GM21423 (cell line): ENCODE measurements around the gene CYP26A1.

Source experiments
- ATAC-seq: cut with Tn5 transposase; IDR thresholded peaks from one replicate; pipeline ENCODE4 v1.9.1; 2021; ENCODE audit warnings: mild to moderate bottlenecking, moderate library complexity; ENCODE audit not compliant: unreplicated experiment

The CYP26A1 gene, protein sequence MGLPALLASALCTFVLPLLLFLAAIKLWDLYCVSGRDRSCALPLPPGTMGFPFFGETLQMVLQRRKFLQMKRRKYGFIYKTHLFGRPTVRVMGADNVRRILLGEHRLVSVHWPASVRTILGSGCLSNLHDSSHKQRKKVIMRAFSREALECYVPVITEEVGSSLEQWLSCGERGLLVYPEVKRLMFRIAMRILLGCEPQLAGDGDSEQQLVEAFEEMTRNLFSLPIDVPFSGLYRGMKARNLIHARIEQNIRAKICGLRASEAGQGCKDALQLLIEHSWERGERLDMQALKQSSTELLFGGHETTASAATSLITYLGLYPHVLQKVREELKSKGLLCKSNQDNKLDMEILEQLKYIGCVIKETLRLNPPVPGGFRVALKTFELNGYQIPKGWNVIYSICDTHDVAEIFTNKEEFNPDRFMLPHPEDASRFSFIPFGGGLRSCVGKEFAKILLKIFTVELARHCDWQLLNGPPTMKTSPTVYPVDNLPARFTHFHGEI

DNA sequence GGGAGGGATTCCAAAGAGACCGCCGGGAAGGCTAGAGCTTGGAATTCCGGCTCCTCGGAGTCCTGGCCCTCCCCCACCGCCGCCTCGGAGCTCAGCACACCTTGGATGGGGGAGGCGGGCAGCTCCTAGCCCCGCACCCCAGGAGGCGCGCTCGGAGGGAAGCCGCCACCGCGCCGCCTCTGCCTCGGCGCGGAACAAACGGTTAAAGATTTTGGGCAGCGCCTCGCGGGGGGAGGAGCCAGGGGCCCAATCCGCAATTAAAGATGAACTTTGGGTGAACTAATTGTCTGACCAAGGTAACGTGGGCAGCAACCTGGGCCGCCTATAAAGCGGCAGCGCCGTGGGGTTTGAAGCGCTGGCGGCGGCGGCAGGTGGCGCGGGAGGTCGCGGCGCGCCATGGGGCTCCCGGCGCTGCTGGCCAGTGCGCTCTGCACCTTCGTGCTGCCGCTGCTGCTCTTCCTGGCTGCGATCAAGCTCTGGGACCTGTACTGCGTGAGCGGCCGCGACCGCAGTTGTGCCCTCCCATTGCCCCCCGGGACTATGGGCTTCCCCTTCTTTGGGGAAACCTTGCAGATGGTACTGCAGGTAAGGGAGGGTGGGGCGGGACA is at the start of gene CYP26A1:
TSS of gene CYP26A1 (plus strand) at position 355 of the 608 bp plus-strand sequence. CDS start at position 397, 42 bp downstream.
- no peak for ATAC-seq

DNA sequence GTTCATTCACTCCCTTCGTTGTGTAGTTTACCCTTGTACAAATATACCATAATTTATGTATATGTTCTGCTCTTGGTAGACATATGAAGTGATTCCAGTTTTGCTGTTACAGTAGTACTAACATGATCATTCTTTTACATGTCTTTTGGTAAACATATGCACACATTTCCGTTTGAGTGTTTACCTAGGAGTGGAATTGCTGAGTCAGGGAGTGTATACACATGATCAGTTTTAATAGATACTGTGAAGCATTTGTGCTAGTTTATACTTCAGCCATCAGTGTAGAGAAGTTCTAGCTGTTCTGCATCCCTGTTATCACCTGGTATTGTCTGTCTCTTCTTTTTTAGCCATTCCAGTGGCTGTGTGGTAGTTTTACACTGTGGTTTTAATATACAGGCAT is 47.6 kb upstream of the CYP26A1 start:
- ATAC-seq, result no peak

DNA sequence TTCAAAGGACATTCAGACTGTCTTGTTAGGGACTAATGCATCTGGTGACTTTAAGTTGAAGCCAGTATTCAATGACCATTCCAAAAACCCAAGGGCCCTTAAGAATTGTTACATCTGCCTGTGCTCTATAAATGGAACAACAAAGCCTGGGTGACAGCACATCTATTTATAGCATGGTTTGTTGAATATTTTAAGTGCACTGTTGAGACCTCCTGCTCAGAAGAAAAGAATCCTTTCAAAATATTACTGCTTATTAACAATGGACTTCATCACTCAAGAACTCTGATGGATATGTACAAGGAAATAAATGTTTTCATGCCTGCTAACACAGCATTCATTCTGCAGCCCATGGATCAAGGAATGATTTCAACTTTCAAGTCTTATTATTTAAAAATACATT is 46.2 kb upstream of the CYP26A1 start:
- no peak for ATAC-seq

DNA sequence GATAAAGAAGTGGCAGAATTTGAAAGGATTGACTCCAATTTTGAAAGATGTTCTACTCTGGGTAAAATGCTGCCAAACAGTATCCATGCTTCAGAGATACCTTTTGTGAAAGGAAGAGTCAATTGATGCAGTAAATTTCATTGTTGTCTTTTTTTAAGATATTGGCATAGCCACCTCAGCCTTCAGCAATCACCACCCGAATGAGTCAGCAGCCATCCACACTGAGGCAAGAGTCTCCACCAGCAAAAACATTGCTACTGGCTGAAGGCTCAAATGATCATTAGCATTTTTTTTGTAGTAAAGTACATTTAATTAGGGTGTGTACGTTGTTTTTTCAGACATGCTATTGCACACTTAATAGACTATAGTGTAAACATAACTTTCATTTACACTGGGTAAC is 44.8 kb upstream of the CYP26A1 start:
- ATAC-seq, result no peak

DNA sequence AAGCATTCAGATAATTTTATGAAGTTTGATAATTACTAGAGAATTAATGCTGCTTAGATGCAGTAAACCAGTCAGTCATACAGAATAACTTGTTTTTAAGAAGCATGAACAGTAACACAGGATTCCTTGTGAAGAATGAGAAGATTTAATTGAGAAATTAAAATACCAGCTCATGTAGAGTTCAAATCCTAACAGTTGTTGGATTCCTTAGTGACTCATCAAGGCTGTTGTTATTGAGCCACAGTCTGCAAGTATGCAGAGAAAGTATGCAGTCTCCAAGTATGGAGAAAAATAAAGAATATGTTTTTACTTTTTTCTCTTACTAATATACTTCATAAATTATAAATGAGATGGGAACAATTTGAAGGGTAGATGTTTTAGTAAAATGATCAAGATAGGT is 43.3 kb upstream of the CYP26A1 start:
- no peak for ATAC-seq

DNA sequence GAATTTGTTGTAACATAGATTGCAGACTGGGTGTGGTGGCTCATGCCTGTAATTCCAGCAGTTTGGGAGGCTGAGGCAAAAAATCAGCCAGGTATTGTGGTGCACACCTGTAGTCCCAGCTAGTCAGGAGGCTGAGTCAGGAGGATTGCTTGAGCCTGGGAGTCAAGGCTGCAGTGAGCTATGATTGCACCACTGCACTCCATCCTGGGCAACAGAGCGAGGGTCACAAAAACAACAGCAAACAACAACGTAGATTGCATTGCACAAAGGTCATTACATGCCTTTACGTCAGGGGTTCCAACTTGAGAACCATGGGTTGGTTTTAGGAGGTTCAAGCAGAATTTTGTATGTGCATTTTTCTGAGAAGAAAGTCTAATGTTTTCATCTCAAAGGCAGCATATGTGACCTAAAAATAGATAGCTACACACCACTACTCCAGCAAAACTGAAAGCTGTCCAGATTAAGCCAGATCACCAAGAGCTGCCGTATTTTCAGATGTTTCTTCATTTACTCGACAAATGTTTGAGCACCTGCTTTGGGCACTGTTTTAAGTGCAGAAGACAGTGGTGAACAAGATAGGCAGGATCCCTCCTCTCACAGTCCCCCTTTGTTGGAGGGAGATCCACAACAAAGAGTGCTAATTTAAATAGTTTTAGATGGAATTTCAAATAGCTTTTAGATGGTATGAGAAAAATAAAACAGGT is 41.4 kb upstream of the CYP26A1 start:
- ATAC-seq, result no peak

DNA sequence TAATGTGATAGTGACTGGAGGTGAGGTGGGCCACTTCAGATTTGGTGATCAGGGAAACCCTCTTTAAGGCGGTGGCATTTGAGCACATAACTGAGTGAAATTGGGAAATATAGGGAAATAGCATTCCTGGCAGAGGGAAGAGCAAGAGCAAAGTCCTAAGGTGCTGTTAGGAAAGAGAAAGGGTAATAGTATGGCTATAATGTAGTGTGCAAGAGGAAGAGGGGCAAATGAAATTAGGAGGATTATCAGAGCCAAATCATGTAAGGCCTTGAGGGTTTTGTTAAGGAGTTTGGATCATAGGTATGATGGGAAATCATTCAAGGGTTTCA is 40.9 kb upstream of the CYP26A1 start:
- ATAC-seq, result no peak

DNA sequence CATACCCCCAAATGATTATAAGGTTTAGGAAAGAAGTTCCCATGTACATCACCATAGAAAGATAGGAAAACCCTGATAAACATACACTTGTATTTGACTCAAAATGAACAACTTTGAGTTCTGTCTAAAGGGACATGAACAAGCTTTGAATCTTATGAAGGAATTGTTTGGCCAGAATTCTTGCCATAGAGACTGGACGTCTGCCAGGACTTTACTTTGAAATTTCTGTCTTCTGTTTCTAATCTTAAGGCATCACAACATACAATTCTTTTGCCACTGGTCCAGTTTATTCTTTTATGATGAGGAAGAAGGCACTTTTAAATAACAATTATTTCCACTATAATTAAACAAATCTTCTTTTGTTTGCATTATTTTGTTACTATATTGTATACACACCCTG is 39.3 kb upstream of the CYP26A1 start:
- ATAC-seq, result no peak

DNA sequence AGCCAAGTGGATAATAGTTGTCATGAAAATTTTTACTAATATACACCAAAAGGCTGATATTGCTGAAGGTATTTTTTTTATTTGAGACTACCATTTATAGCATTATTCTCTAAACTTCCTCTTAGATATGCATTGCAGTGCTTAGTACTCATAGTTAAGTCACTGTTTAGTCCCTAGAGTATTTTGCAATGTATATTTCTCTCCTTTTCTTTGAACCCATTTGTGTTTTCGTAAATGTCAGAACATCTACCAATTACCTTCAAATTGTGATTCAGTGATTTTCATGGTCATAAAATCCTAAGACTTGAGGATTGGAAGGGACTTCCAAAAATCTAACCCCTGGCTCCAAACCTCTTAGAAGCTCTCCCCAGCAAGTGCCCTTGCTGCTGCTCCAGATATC is 34.6 kb upstream of the CYP26A1 start:
- ATAC-seq, result no peak

DNA sequence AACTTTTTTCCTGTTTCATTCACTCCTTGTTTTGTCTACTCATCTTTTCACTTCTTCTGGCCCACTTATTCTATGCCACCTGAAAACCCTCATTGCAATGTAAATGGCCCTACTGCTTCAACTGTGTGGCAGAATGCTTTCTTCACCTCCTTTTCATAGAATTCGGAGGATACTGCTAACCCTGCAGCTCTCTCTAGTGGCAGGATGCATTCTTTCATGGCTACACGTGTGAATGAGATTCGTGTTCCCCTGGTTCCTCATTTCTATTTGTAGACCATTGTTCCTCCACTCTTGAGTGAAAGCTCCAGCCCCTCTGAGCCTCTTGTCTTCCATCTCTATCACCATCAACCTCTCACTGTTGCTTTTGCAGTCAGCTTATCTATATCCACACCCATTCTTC is 34.0 kb upstream of the CYP26A1 start:
- ATAC-seq, result no peak

DNA sequence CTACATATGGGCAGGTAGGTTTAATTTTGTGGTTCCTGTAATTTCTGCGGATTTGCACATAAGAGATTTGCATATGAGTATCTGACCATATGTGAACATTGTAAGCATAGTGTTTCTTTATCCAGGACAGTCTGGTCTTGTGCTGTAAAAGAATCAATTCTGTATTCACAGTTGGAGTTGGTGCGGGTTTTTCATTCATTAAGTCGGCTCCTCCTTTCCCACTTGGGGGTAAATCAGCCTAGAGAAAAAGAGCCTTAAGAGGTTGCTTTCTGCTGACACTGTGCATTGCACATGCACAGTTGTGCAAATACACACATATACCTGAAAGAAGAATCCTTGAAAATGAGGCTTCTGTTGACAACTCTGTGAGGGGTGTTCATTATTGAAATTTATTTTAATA is 19.2 kb upstream of the CYP26A1 start:
- no peak for ATAC-seq

DNA sequence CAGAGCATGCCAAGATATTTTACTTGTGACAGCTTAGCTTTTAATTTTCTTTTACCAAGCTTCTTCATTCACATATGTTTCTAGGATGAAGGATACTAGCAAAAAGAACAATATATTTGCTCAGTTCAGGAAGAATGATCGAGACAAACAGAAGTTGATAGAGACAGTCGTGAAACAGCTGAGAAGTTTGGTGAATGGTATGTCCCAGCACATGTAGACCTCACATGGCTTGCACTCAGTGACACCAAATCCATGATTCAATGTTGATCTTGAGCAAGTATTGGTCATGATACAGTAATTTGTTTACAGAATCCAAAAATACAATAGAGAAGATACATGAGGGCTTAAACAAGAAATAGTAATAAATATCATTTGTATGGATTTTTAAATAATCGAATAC is 15.6 kb upstream of the CYP26A1 start:
- no peak for ATAC-seq

DNA sequence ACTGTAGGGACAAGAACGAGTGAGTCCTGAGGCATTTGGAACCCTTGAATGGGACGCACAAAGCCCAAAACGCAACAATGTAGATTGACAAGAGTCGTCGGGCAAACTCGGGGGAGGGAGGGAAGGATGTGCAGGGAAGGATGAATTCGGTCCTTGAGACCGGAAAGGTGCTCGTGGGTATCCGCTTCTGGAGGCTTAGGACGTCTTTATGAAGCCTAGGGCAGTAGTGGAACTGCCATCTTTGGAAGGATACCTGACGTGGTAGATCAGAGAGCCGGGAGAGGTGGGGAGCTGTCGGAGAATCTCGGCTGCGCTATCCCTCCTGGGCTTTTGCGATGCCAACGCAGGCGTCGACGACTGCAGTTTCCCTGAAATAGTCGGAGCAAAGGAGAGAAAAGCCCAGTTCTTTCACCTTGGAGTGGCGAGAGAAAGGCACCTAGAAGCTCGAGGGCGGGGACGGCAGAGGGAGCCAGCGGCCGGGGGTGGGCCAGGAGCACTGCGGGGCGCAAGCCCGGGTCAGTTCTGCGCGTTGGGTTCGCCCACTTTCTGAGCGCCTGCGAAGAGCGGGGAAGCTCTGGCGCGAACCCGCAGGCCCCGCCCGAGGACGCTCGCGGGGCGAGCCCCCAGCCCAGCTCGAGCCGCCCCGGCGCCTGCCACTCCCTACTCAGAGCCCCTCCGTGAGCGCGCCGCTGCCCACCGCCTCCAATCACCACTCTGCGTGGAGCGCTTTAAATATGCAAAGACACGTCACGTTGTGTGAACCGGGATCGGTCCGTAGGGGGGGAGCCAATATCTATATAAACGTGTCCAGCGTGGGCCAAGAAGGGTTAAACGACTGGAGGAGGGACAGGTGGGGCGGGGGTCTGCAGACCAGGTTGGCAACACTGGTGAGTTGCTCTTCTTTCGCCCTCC is 13.5 kb upstream of the CYP26A1 start, which contains the start of gene CYP26C1:
TSS of gene CYP26C1 (plus strand) at position 824 of the 912 bp plus-strand sequence. CDS start 466 bp downstream, outside the sequence.
- no peak for ATAC-seq

DNA sequence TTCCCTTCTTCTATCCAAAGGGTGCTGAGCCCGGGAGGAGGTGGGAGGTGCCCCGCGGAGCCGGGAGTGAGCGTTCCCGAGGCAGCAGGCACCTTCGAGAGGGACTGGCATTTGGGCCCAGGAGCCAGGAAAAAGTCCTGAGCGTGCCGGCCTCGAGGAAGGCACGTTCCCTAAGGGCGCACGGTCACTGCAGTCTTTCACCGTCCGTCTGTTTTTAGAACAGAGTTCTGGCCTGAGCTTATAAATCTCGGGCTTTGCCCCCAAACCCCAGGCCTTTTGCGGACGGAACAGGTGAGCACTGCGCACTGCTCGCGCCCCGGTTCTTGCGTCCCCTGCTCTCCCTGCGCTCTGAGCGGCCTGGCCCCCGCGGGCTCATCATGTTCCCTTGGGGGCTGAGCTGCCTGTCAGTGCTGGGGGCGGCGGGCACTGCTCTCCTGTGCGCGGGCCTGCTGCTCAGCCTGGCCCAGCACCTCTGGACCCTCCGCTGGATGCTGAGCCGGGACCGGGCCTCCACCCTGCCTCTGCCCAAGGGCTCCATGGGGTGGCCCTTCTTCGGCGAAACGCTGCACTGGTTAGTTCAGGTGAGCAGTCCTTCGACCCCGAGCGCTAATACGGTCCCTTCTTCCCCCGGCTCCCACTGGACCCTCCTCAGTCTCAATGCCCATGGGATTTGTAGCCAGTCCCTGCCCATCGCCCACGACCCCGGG is 12.7 kb upstream of the CYP26A1 start:
- ATAC-seq, result no peak

DNA sequence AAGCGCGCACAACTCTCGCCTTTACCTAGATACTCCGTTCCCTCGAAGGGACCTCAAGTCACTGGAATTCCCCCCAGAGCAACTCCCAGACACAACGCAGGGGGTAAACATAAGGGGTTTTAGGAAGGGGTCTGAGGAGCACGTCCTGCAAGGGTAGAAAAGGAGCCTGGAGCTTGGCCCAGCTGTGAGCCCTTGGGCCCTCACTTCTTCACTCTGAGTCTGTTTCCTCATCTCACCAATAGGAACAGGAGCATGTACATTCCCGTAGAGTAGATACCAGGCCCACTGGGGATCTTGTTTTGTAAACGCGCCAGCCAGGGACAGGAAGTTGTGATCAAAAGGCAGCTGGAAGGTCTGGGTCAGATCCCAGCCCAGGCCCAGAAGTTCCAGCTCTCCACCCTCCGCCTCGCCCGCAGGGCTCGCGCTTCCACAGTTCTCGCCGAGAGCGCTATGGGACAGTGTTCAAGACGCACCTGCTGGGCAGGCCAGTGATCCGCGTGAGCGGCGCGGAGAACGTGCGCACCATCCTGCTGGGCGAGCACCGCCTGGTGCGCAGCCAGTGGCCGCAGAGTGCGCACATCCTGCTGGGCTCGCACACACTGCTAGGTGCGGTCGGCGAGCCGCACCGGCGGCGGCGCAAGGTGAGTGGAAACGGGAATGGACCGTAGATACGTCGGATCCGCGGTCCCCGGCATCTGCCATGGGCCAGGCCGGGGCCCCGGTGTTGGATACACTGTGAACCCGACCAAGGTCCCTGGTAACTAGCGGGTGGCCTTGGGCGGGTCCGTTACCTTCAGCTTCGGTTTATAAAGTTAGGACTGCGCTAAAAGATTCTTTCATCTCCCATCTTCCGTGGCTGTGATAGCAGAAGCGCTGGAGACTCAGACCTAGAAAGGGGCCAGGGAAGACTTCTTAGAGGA is 11.8 kb upstream of the CYP26A1 start:
- ATAC-seq, result no peak

DNA sequence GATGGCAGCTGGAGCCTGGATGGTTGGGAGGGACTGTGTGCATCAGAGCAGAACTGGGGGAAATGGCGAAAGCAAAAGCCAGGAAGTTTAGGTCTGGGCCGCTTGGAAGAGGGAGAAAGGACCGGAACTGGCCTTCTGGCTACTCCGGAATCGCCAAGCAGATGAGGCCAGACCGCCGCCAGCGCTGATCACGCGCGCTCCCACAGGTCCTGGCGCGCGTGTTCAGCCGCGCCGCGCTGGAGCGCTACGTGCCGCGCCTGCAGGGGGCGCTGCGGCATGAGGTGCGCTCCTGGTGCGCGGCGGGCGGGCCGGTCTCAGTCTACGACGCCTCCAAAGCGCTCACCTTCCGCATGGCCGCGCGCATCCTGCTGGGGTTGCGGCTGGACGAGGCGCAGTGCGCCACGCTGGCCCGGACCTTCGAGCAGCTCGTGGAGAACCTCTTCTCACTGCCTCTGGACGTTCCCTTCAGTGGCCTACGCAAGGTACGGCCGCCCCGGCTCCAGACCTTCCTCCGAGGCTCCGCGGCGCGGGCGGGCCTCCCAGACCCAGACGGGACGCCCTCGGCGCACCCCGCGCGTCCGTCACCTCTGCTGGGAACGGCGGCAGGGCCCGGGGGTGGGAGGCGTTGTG is 11.1 kb upstream of the CYP26A1 start:
- no peak for ATAC-seq

DNA sequence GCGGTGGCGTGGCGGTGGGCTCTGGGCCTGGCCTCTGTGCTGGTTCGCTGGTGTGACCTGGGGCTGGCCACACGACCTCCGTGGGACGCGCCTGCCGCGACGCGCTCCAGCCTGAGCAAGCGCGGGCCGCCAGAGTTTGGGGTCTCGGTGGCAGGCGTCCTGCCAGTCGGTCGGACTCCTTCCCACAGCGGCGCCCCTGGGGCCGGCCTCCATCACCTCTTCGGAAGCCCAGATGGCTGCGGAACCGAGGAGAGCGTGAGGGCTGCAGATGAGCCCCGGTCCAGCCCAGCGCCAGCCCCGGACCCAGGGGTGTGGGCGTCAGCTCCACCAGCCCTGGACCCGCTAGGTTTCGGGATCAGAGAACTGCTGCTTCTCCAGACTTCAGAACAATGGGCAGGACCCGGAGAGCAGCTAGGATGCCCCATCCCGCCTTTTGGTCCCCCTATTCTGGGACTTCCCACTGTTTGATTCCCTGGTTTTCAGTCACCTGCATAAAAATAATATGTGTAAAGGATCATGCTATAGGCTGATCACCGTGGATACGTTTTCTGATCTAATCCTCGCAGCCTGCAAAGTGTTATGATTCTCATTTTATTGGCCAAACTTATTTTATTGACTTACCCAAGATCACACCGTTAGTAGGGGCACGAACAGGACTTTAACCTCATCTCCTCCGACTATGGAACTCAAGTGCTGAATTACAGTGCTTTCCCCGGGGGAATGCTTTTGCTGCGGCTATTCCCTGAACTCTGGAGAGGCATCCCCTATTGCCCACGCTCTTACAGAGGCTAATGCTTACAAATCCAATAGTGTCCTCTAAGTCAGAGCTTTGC is 10.3 kb upstream of the CYP26A1 start:
- ATAC-seq, result no peak
